ENCODE results near the gene SCLY.
A peak's percentile ranks its signal among the peaks of the same experiment; 100 is the strongest.

The SCLY gene

DNA sequence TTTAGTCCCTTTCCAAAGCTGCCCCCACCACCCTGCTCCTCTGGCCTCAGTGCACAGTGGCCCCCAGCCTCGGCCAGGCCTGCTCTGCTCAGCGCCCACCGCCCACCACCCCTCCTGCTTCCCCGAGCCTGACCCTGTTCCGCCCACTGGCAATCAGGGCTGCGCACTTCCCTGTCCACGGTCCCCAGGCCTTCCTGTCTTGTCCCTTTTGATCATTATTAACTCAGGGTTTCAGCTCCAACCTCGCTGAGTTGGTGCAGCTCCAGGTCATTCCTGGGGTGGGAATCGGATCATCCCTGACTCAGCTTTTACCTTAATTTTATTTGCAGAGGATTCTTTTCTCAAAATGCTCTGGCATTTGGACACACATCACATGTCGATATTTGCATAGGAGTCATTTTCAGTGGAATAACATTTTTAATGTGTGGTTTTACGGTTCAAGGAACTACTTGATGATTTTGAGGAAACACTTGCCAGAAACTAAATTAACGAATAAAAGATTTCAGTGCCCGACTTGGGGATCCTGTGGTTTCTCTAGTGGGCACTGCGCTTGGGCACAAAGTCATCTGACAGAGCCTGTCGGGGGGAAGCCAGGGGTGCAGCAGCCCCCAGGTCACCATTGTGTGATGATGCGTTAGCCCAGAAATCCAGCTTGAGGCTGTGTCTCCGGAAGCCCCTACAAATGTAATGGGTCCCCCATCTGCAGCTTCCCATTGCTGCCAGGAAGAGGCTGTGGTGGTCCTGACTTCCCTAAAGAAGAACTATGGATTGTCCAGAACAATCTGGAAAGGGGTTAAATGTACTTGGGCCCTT is 38.3 kb downstream of the SCLY start:
- DNase-seq: peak; percentile 9

DNA sequence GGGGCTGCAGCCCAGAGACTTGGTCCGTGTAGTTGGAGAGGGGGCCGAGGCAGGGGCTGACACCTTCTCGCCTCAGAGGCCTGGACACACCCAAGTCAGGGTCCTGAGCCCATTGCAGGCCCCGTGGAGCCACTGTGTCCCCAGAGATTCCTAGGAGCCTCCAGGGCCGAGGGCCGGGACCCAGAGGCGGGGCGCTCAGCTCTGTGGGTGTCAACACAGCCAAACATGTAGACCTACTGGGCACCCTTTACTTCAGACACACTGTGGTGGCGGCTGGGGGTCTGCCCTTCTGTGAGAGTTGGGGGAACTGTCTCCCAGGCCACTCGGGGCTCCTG is 38.9 kb downstream of the SCLY start:
- no peak for DNase-seq

DNA sequence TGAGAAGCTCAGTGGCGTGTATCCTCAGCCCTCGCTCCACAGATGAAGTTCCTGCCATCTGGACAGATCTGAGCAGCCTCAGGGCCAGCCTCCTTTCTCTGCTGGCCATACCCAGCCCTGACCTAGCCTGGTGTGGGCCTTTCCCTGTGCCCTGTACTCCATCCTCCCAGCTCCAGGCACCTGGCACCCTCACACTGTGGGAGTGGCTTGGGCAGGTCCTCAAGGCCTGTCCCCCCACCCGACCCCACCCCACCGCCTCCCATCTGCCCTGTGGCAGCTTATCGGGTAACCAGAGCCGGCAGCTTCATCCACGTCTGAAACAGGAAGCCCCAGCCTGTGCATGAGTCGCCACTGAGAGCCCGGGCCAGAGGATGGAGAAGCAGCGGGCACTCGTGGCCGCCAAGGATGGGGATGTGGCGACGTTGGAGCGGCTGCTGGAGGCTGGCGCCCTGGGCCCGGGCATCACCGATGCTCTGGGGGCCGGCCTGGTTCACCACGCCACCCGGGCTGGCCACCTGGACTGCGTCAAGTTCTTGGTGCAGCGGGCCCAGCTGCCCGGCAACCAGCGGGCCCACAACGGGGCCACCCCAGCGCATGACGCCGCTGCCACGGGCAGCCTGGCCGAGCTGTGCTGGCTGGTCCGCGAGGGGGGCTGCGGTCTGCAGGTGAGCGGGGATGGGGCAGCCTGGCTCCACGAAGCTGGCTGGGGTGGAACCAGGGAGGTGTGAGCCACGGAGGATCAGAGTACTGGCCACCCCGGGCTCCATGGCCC is 39.4 kb downstream of the SCLY start, which contains the start of gene ESPNL:
TSS of gene ESPNL (plus strand) at position 292 of the 772 bp plus-strand sequence. CDS start at position 372, 80 bp downstream.
- DNase-seq: peak; percentile 65

DNA sequence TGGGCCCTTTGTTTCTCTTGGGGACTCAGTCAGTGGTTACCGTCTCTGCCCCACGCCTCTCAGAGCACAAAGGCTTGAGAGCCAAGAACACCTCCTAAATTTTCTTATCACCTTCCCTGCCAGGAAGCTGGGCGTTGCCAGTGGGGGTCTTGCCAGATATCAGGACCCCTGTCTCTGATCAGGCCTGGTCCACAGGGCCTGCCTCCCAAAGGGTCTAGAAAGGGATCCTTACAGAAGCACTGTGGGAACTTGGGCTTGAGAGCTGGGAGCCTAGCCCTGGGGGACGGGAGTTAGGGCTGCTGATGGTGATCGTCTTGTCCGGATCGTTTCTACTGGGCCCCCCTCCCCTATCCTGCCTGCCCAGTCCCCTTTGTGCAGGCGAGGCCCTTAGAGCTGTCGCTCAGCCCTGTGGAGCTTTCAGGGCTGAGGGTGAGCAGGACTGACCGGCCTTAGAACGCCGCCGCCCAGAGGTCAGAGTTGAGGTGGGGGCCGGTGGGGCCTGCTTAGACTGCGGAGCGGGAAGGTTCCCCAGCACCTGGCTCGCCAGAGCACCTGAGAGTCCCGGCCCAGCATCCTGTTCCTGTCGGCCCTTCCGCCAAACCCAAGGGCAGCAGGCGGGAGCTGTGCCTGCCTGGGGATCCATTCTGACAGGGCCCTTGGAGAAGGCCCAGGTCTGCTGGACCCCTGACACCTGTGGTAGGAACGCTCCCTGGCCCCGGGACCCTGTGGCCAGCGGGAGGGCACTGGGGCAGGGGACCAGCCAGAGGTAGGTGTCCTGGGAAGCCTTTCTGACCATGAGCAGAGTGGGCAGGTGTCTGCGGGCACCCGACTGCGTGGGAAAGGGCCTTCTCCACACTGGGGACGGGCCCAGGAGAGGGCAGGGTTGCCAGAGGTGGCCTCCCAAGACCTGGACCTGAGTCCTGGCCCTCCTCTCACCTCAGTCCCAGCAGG is 40.3 kb downstream of the SCLY start:
- DNase-seq: no peak

DNA sequence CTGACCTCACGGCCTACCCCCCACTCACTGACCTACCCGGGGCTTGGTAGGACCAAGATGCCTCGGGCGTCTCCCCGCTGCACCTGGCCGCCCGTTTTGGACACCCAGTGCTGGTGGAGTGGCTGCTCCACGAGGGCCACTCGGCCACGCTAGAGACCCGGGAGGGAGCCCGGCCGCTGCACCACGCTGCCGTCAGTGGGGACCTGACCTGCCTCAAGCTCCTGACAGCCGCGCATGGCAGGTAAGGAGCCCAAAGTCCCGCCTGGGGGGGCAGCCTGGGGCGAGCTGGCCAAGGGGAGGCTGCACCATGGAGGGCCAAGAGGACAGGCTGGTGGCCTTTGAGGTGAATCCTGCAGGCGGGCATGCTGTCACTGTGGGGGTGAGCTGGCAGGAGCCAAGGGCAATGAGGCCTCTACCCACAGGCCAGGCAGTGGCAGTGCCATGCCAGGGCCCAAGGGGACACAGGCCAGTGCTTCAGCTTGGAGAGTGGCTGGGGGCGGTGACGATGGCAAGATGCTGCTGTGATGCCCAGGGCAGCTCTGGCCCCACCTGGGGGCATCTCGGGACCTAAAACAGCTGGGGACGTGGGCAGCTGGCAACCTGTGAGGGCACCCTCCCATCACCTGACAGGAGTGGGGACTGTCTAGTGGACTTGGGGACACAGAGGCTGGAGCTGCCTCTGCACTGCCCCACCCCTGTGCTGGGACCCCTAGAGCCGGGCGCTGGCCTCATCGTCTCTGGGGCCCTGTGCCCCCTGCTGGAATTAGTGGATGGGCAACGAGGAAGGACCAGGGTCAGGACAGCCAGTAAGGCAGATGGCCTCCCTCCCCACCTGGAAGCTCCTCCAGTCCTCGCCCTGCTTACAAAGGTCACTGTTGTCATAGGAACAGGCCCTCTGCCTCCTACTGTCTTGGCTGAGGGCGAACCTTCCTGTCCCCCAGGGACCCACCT is 41.4 kb downstream of the SCLY start:
- no peak for DNase-seq

DNA sequence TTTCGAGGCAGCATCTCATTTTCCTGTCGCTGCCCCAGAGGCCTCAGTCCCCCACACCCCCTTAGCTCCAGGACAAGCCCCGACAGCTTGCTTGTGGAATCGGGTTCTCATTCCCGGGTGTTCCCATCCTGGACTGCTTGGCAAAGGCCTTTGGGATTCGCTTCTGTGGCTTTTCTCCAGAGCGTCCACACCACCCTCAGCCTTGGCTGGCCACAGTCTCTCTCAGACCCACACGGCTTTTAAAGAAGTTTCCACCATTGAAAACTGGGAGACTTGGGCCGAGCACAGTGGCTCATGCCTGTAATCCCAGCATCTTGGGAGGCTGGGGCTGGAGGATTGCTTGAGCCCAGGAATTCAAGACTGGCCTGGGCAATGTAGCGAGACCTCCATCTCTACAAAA is 42.1 kb downstream of the SCLY start:
- no peak for DNase-seq

DNA sequence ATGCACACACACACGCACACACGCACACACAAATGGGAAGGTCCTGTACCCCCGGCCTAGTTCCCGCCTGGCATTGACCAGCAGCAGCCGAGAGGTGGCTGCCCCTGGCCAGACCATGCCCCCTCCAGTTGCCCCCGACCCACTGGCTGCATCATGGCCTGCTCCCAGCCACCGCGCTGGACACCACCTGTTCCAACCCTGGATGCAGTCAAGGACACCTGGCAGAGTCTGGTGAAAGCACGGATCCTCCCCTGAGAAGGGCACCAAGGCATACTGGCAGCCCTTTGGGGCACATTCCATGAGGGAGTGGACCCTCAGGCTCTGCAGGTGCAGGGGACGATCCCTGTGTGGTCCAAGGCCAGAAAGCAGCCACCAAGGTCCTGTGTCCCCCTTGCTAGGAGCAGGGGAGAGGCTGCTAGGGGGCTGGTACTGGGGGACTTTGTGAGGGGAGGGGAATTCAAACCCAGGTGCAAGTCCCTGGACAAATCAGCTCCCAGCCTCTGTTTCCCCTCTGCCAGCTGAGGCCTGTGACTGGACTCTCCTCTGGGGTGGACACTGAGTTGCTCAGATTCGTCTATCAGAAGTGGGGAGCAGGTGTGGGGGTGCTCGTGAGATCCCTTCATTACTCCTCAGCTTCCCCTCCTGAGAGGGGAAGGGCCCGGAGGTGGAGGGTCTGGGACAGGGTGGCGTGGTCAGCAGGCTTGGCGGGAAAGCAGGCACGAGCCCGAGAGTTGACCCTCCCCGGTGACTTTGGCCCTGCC is 42.8 kb downstream of the SCLY start:
- DNase-seq: no peak

DNA sequence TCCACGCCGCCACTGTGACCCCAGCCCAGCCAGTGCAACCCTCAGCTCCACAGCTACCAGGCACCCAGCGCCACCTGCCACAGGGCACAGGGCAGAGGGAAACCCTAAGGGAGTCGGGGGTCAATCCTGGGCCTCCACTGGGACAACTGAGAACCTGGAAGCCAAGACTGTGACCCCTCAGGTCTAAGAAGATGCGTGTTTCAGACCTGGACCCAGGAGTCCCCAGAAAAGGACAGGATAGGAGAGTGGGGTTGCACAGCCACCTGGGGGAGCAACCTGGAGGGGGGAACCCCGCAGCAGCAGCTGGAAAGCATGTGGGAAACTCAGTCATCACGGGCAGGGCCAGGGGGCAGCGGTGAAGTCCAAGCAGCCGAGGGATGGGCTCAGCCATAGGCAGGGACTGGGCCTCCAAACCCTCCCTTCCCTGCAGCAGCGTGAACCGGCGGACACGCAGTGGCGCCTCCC is 43.5 kb downstream of the SCLY start:
- DNase-seq: no peak

DNA sequence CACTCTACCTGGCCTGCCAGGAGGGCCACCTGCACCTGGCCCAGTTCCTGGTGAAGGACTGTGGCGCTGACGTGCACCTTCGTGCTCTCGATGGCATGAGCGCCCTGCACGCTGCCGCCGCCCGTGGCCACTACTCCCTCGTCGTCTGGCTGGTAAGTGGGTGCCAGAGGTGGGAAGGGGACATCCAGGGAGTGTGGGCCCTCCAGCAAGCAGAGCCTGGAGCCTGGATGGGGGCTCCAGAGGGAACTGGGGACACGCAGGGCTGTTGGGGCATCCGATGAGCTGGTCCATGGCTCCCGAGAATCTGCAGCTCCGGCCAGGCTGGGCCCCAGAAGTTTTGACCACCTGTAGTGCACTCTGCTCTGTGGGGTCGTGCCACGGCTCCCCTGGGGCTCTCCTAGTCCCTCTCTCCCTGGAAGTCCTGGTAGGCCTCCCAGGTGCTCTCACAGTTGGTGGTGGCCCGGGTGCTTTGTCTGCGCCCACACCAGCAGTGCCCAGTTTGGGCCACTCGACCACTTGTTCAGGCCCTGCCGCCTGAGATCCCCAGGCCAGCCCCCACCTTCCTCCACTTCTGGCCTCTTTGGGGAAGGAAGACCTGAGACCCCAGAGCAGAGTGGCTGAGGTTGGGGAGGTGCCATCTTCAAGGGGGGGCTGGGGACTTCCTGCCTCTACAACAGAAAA is 44.0 kb downstream of the SCLY start:
- DNase-seq: no peak

DNA sequence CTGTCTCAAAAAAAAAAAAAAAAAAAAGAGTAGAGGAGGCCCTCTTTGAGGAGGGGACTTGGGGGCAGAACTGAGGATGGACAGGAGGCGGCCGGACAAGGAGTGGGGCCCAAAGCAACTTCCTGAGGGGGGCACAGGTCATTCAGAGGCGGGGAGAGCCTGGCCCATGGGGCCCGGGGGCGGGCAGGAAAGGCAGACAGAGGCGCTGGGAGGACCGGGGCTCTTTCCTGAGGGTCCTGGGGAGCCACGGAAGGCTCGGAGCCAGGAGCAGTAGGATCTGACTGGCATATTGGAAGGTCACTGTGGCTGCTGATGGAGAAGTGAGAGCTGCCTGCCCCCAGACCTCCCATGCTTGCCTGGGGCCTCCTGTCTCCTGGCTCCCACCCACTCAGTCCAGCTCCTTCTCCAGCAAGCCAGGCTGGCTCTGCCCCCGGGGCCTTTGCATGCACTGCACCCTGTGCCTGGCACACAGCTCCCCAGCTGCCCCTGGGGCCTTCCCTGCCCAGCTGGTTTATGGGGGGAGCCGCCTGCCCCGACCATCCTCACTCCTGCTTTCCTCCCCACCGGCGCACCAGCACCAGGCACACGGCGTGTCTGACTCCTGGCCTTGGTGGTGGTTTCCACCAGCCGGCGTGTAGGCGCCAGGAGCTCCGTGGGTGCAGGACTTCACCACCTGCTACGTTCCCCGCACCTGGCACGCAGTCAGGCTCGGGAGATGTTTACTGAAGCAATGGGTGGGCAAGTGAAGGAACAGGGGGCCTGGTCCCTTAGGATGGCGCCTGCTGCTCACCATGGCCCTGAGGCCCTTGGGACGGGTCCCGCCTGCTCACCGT is 44.9 kb downstream of the SCLY start:
- no peak for DNase-seq

DNA sequence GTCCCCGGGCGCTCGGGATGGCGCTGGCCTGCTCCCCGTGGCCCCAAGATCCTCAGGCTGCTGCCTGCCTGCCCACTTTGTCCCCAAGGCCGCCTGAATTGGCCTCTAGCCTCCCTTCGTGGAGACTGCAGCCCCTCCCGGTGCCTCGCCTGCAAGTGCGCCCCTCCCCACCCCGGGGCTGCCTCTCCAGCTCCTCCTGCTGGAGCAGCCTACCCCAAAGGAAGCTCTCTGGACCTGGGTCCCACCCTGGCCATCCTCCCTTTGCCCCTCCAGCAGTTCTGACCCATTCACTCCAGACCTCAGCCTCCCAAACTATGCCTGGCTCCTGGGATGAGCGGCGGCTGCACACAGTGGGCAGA is 45.5 kb downstream of the SCLY start:
- DNase-seq: no peak

DNA sequence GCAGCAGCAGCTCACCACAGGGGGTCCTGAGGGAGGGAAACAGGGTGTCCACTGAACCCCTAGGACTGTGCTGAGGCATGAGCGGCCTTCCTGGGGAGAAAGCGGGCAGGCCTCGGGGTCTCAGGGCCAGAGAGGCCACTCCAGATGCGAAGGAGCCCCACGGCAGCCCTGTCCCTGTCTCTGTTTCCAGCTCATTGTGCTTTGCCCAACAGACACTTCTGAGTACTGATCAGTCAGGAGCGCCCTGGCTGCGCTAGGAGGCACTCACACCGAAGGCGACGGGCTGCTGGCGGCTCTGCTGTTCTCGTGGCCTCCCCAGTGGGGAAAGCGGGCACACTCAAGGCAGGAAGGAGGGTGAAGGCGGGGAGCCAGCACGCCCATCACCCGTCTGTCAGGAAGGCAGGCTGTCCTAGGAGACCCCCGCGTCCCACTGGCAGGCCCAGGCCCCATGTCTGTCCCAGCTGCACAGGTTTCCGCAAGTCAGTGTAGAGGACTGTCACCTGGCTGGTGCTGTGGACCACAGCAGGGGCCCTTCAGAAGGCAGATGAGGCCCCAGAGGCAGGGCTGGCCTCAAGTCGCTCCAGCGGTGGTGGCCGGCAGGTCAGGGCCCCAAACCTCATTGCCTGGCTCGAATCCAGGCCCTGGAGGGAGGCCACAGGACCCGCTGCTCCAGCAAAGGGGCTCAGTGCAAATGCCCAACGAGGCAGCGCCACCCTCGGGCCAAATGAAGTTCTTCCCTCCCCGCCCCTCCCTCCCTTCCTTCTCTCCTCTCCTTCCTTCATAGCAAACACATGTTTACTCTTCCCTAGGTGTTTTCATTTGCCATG is 46.1 kb downstream of the SCLY start:
- no peak for DNase-seq

DNA sequence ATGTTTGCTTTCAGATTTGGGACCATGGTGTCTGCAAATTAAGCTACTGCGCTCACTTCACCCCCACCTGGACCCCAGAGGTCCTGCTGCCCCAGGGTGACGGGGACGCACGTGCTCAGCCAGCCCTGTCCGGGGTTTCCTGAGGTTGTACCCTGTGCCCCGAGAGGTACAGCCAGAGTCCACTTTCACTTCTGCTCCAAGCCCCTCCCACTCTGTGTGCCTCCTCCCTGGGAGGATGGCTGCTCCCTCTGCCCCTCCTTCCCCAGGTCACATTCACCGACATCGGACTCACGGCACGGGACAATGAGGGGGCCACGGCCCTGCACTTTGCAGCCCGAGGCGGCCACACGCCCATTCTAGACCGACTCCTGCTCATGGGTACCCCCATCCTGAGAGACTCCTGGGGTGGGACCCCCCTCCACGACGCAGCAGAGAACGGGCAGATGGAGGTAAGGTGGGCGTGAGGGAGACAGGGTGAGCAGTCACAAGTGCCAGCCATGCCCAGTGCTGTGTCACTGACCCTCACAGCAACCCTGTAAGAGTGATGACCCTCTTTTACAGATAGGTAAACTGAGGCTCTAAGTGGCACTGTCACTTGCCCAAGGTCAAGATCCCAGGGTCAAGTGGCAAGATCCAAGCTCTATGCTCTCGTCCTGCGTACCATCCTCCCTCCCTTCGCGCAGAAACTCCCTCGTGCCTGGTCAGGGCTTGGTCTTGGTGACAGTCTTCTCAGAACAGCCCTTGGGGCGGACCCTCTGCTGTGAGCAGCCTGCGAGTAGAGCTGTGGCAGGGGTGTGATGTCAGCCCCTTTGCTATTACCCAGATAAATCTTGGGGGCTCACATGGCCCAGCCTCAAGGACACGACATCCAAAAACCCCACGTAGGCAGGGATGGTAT is 47.0 kb downstream of the SCLY start:
- no peak for DNase-seq

DNA sequence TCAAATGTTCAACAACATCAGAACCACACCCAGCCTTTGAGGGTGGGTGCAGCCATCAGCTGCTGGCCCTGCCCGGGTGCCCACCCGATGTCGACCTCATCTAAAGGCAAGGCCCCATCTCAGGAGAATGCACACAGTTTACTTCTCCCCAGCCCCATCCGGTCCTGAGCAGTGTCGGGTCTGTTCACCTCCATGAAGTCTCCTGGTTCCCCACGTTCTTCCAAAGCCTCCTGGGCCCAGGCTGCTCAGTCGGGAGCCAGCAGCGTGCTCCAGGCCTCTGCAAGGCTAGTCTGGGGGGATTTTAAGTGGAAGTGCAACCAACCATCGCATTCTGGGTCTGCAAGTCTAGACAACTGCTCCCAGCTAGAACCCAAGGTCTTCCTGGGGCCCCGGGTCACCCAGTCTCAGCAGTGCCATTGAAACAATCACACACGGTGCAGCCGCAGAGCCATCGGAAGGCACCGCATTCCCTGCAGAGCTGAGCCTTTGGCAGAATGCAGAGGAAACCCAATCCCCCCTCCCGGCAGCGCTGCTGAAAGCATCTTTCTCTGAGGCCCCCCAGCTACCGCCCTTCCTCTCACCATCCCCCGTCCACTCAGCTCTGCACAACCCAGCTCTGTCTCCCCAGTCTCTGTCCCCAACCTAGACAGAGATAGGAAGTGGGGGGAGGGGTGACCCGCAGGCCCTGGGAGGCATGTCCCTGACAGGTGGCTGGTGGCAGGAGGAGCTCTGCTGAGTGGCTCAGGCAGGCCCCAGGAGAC is 47.8 kb downstream of the SCLY start:
- DNase-seq: peak; percentile 31

DNA sequence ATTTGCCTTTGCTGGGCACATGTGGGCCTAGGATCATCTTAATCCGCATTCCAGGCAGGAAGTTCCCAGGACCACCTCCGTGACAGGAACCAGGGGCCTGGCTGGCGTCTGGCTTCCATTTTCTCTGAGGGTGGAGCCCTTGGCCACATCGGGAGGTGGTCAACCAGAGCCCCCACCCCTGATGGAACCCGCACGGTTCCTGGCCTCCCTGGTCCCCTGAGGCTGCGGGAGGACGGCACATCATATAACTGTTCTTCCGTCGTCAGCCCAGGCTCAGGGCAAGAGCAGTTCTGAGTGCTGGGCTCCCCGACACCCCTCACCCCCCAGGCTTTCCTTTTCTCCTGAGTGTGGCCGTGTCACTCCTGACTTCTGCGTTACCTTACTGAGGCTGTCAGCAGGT is 52.8 kb downstream of the SCLY start:
- DNase-seq: no peak

DNA sequence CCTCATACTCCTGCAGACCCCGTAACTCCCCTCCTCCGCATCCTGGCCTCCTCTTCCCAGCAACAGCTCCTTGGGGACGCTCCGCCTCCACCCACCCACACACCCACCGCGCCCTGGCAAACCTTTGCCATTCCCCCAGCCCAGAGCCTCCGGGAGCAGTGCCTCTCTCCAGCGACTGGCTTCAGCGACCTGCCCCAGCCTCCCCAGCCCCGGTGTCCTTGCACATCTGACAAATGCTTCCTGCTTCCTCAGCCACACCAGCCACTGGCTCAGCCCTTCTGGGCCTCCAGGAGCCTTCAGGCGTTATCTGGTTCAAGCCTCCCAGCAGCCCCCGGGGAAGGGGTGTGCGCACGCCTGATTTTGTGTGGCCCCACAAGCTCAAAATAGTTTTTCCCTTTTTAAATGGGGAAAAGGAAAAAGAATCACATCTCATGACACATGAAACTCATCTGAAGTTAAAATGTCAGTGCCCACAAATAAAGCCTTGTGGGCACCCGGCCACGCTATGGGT is 53.6 kb downstream of the SCLY start:
- DNase-seq: no peak
